B cell (primary cell): ENCODE results near the gene TNFAIP1. TPM values are rescaled to one million over a fixed set of nuclear protein-coding genes. Genes with fewer than 3 reads are reported as not detected.

Experiments used
- ATAC-seq: fragments of 200-7000 bp; cut with Tn5 transposase; one replicate; pipeline ENCODE4 v1.10.0; 2021; ENCODE audit warnings: low read depth, mild to moderate bottlenecking, moderate number of reproducible peaks, moderate library complexity
- CTCF ChIA-PET: fragments of 350-600 bp; sonication (Branson Sonifier 250); formaldehyde crosslinking; loops from one replicate; lab custom pipeline; 2021; ENCODE audit warnings: antibody characterized with exemption, inconsistent platforms; lab: Charles Lee
- POLR2A ChIA-PET: fragments of 350-600 bp; sonication (Branson Sonifier 250); formaldehyde crosslinking; loops from one replicate; lab custom pipeline; 2021; ENCODE audit warnings: antibody characterized with exemption; lab: Charles Lee
- DNase-seq: peaks from one replicate; pipeline ENCODE4 v3.0.0; 2013
- H2AFZ ChIP-seq: 2 replicates; pipeline ENCODE4 v1.6.1; 2012; ENCODE audit warnings: mild to moderate bottlenecking, low read depth, low read length; ENCODE audit not compliant: insufficient read depth, poor library complexity, severe bottlenecking
- H3K27ac ChIP-seq, 2 donors: 1 replicate in 1 of 2; 2 replicates in 1 of 2; pipeline ENCODE4 v1.5.1; 2012 to 2013; ENCODE audit warnings: low read length in 2 of 2, mild to moderate bottlenecking in 2 of 2, moderate library complexity in 1 of 2
- H3K27me3 ChIP-seq, 4 experiments: fragments of 200-600 bp in 1 of 4; sonication (generic) in 1 of 4; replicated peaks in 1 of 4; 1 replicate in 2 of 4; 2 replicates in 2 of 4; pipeline versions ENCODE4 v1.6.1 to v1.7.0; 2013 to 2016; ENCODE audit warnings: low read length in 3 of 4, mild to moderate bottlenecking in 2 of 4, mixed read lengths in 1 of 4, moderate library complexity in 1 of 4; ENCODE audit not compliant: insufficient read depth in 4 of 4, control insufficient read depth in 3 of 4; ENCODE audit errors: control extremely low read depth in 1 of 4
- H3K36me3 ChIP-seq, 2 experiments: replicated peaks in 1 of 2; 1 replicate in 1 of 2; 2 replicates in 1 of 2; pipeline versions ENCODE4 v1.6.1 to v1.7.1; 2013; ENCODE audit warnings: low read length in 1 of 2; ENCODE audit not compliant: insufficient read depth in 2 of 2, control insufficient read depth in 1 of 2; ENCODE audit errors: control extremely low read depth in 1 of 2, extremely low read depth in 1 of 2
- H3K4me1 ChIP-seq, 2 donors: fragments of 200-600 bp in 1 of 2; sonication (generic) in 1 of 2; 1 replicate in 1 of 2; 2 replicates in 1 of 2; pipeline versions ENCODE4 v1.5.1 to v1.6.1; 2013 to 2017; ENCODE audit warnings: low read length in 2 of 2; ENCODE audit not compliant: control insufficient read depth in 2 of 2, insufficient read depth in 2 of 2
- H3K4me2 ChIP-seq: replicated peaks from 2 replicates; pipeline ENCODE3; 2012; ENCODE audit warnings: mild to moderate bottlenecking, low read depth, low read length; ENCODE audit not compliant: poor library complexity, severe bottlenecking
- H3K4me3 ChIP-seq, 5 experiments: fragments of 200-600 bp in 1 of 5; sonication (generic) in 1 of 5; 1 replicate in 3 of 5; 2 replicates in 2 of 5; pipeline versions ENCODE4 v1.5.1 to v1.7.0; 2011 to 2016; ENCODE audit warnings: low read length in 4 of 5, mild to moderate bottlenecking in 4 of 5, low read depth in 2 of 5, control low read depth in 1 of 5, moderate library complexity in 1 of 5; ENCODE audit not compliant: insufficient read depth in 1 of 5; ENCODE audit errors: control extremely low read depth in 1 of 5, extremely low read depth in 1 of 5
- H3K79me2 ChIP-seq: fragments of 200-600 bp; sonication (generic); one replicate; pipeline ENCODE4 v1.6.0; 2016; ENCODE audit warnings: low read length; ENCODE audit not compliant: control insufficient read depth, insufficient read depth
- H3K9ac ChIP-seq: fragments of 200-600 bp; sonication (generic); 2 replicates; pipeline ENCODE4 v1.6.1; 2017; ENCODE audit warnings: mild to moderate bottlenecking, low read length, moderate library complexity
- H3K9me3 ChIP-seq, 3 donors: one replicate each; pipeline versions ENCODE4 v1.6.1 to v1.7.1; 2013; ENCODE audit warnings: low read length in 2 of 3; ENCODE audit not compliant: control insufficient read depth in 2 of 3, insufficient read depth in 1 of 3; ENCODE audit errors: control extremely low read depth in 1 of 3
- H4K20me1 ChIP-seq: 2 replicates; pipeline ENCODE4 v1.6.0; 2012; ENCODE audit warnings: mild to moderate bottlenecking, low read length; ENCODE audit not compliant: insufficient read depth, control insufficient read depth, poor library complexity, severe bottlenecking
- H3K27ac Mint-ChIP-seq: one replicate; pipeline ENCODE4 v1.8.0; 2021; ENCODE audit warnings: mixed read lengths
- H3K27me3 Mint-ChIP-seq: one replicate; pipeline ENCODE4 v1.8.0; 2021; ENCODE audit warnings: mixed read lengths
- H3K4me1 Mint-ChIP-seq: one replicate; pipeline ENCODE4 v1.8.0; 2021; ENCODE audit warnings: mixed read lengths
- H3K4me3 Mint-ChIP-seq: one replicate; pipeline ENCODE4 v1.8.0; 2021; ENCODE audit warnings: mixed read lengths
- H3K9me3 Mint-ChIP-seq: one replicate; pipeline ENCODE4 v1.8.0; 2022; ENCODE audit warnings: mixed read lengths; ENCODE audit not compliant: insufficient read depth
- CTCF ChIP-seq: fragments of 200-600 bp; IDR thresholded peaks from one replicate; pipeline ENCODE4 v1.8.0; 2022; ENCODE audit warnings: antibody characterized with exemption, mild to moderate bottlenecking
- EZH2 ChIP-seq: IDR thresholded peaks from 2 replicates; pipeline ENCODE4 v1.6.1; 2012; ENCODE audit warnings: borderline replicate concordance, low read depth, mild to moderate bottlenecking, moderate library complexity, low read length; ENCODE audit not compliant: insufficient read depth, poor library complexity, severe bottlenecking
- WGBS: methylation state at CpG from one replicate; pipeline ENCODE4 v1.1.5; 2013; ENCODE audit warnings: missing lambda C conversion rate; ENCODE audit not compliant: insufficient coverage; 5-methylcytosine and 5-hydroxymethylcytosine counted together
- intact Hi-C: fragments of 100-400 bp; cut with micrococcal nuclease; formaldehyde crosslinking; loops from one replicate; pipeline ENCODE4 v1.10.0; 2022
- polyA plus RNA-seq: library from polyadenylated mRNA; depleted of rRNA; stranded (reverse); fragments of >200 nt; gene quantifications from 2 replicates; pipeline ENCODE4 v1.2.3, GENCODE V29; 2012
- total RNA-seq, 2 donors: library from RNA; stranded (reverse); fragments of 120-200 nt in 1 of 2; gene quantifications; 1 replicate in 1 of 2; 2 replicates in 1 of 2; pipeline versions ENCODE4 v1.2.3 to v1.2.4, GENCODE V29; 2013 to 2022

Gene TNFAIP1
- total and polyA plus RNA-seq, 2 donors (not counting 1 experiment from before 2014, with no cell fraction given), result 10.7 to 20.4 TPM

GRCh38 chr17:28394337-28395116, 59.0 kb downstream of the TNFAIP1 start:
- no peak for TF ChIP-seq CTCF
- TF ChIP-seq EZH2, result no peak
- no peaks in the 10 kb centered on the region for H4K20me1 ChIP-seq
- H2AFZ ChIP-seq, result no peak overlapping the region
- H3K4me1 ChIP-seq, result no peaks in the 10 kb centered on the region
- H3K9me3 ChIP-seq, result no peaks in the 10 kb centered on the region
- no peak overlapping the region for H3K4me2 ChIP-seq
- no peak overlapping the region for H3K27ac ChIP-seq
- H3K79me2 ChIP-seq, result no peaks in the 10 kb centered on the region
- intact Hi-C loops, result no loop called here
- Mint-ChIP-seq H3K4me3 (no peak overlapping the region), H3K27ac (no peak overlapping the region), H3K4me1 (peaks cover 3% of the 10 kb centered on the region), H3K9me3 (no peaks in the 10 kb centered on the region), H3K27me3 (no peaks in the 10 kb centered on the region)
- ChIA-PET POLR2A (no interaction called here), CTCF (no interaction called here)
- DNase-seq (no peak), ATAC-seq (no peak)
- no peak overlapping the region for H3K9ac ChIP-seq
- WGBS, result 86% methylated on average over 2 of the region's 7 CpGs
- peaks cover 0 to 32% of the 10 kb centered on the region in 2 experiments for H3K36me3 ChIP-seq
- H3K27me3 ChIP-seq, result no peaks in the 10 kb centered on the region
- no peak overlapping the region for H3K4me3 ChIP-seq

DNA sequence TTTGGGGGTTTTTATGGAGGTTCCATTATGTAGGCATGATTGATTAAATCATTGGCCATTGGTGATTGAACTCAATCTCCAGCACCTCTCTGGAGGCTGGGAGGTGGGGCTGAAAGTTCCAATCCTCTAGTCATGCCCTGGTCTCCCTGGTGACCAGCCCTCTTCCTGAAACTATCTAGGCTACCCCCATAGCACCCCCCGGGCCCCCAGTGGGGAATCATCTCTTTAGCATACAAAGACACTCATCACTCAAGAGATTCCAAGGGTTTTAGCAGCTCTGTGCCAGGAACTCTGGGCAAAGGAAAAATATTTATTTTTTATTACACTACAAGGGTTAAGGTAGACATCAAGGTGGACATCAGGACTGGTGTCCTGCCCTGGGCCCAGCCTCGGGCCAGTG, 59.9 kb downstream of the TNFAIP1 start:
- no peak overlapping the region for H3K4me3 Mint-ChIP-seq
- no peaks in the 10 kb centered on the region for H3K9me3 ChIP-seq
- H3K4me3 ChIP-seq, result no peak overlapping the region
- H3K27ac ChIP-seq, result no peak overlapping the region
- no peak overlapping the region for H3K4me2 ChIP-seq
- intact Hi-C loops, result no loop called here
- no peaks in the 10 kb centered on the region for H3K9me3 Mint-ChIP-seq
- no peak overlapping the region for H3K27ac Mint-ChIP-seq
- ChIA-PET POLR2A (no interaction called here), CTCF (no interaction called here)
- no peak overlapping the region for H2AFZ ChIP-seq
- no peak overlapping the region for H3K9ac ChIP-seq
- WGBS, result 100% methylated on average over 1 of the region's 2 CpGs
- no peaks in the 10 kb centered on the region for H3K27me3 ChIP-seq
- no peak for TF ChIP-seq CTCF
- TF ChIP-seq EZH2, result no peak
- no peaks in the 10 kb centered on the region for H3K4me1 ChIP-seq
- H3K27me3 Mint-ChIP-seq, result no peaks in the 10 kb centered on the region
- no peaks in the 10 kb centered on the region for H3K79me2 ChIP-seq
- DNase-seq (no peak), ATAC-seq (no peak)
- H4K20me1 ChIP-seq, result no peaks in the 10 kb centered on the region
- peaks cover 0 to 24% of the 10 kb centered on the region in 2 experiments for H3K36me3 ChIP-seq
- H3K4me1 Mint-ChIP-seq, result peaks cover 3% of the 10 kb centered on the region
